ENCODE data around the gene VASP.

DNA sequence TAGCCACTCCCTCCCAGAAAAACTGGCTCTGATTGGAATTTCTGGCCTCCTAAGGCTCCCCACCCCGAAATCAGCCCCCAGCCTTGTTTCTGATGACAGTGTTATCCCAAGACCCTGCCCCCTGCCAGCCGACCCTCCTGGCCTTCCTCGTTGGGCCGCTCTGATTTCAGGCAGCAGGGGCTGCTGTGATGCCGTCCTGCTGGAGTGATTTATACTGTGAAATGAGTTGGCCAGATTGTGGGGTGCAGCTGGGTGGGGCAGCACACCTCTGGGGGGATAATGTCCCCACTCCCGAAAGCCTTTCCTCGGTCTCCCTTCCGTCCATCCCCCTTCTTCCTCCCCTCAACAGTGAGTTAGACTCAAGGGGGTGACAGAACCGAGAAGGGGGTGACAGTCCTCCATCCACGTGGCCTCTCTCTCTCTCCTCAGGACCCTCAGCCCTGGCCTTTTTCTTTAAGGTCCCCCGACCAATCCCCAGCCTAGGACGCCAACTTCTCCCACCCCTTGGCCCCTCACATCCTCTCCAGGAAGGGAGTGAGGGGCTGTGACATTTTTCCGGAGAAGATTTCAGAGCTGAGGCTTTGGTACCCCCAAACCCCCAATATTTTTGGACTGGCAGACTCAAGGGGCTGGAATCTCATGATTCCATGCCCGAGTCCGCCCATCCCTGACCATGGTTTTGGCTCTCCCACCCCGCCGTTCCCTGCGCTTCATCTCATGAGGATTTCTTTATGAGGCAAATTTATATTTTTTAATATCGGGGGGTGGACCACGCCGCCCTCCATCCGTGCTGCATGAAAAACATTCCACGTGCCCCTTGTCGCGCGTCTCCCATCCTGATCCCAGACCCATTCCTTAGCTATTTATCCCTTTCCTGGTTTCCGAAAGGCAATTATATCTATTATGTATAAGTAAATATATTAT, 33.3 kb upstream of the VASP start:
- TF ChIP-seq SP1 (CRISPR knock-in tag; conservative IDR thresholded peaks at IDR 0.05) = no peak
- no peak for TF ChIP-seq KAT7 (CRISPR knock-in tag; IDR thresholded peaks at IDR 0.05; ENCODE audit: borderline replicate concordance)

Measured in WTC11 (cell line).